ENCODE data around the gene RWDD3. TPM values are rescaled to one million over a fixed set of nuclear protein-coding genes. Genes with fewer than 3 reads are reported as not detected.

RWDD3 gene
- total RNA-seq, 2 donors from 2014 or later: 15.4 to 15.8 TPM

GRCh38 chr1:95216292-95216990 lies 17.6 kb upstream of the RWDD3 start:
- no peak for DNase-seq

GRCh38 chr1:95217371-95217770 lies 16.6 kb upstream of the RWDD3 start:
- Mint-ChIP-seq H3K4me3 (no peak overlapping the region), H3K36me3 (ENCODE audit: insufficient read depth in 2 of 2) (no peaks in the 10 kb centered on the region), H3K27me3 (ENCODE audit: low read depth) (peaks cover 34% of the 10 kb centered on the region), H3K27ac (no peak overlapping the region), H3K4me1 (ENCODE audit: low read depth) (no peaks in the 10 kb centered on the region), H3K9me3 (peaks cover 0 to 3% of the 10 kb centered on the region in 2 donors)
- DNase-seq (no peak), ATAC-seq (replicated peaks in 1 of 2) (no peak)

More at GRCh38 chr1:95216292-95216990, 17.6 kb upstream of the RWDD3 start:
- H3K9me3 Mint-ChIP-seq: peaks cover 2 to 3% of the 10 kb centered on the region in 2 donors
- no peak for ATAC-seq (replicated peaks in 1 of 2)
- no peak overlapping the region for H3K4me3 Mint-ChIP-seq
- H3K27me3 Mint-ChIP-seq (ENCODE audit: low read depth): peaks cover 34% of the 10 kb centered on the region
- no peaks in the 10 kb centered on the region for H3K4me1 Mint-ChIP-seq (ENCODE audit: low read depth)
- no peaks in the 10 kb centered on the region for H3K36me3 Mint-ChIP-seq (ENCODE audit: insufficient read depth in 2 of 2)
- H3K27ac Mint-ChIP-seq: no peak overlapping the region

DNA sequence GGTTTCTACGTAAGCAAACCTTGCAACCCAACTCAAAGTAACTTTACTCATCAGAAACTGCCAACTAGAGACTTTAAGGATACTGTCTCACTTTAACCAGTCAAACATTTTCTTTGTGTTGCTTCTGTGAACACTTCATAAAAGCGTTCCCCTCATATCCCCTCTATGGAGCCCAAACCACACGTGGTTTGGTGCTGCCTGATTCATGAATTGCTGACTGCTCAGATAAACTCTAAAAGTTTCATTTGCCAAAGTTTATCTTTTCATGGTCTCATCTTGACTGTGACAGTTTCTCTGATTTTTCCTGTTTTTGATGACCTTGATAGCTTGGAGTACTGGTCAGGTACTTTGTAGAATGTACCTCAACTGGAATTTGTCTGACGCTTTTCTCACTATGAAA lies 14.6 kb upstream of the RWDD3 start:
- Mint-ChIP-seq H3K27ac (no peak overlapping the region), H3K4me3 (no peak overlapping the region), H3K9me3 (no peaks in the 10 kb centered on the region), H3K36me3 (ENCODE audit: insufficient read depth in 2 of 2) (no peaks in the 10 kb centered on the region), H3K27me3 (ENCODE audit: low read depth) (peaks cover 30% of the 10 kb centered on the region), H3K4me1 (ENCODE audit: low read depth) (no peaks in the 10 kb centered on the region)
- DNase-seq (no peak), ATAC-seq (replicated peaks in 1 of 2) (no peak)

DNA sequence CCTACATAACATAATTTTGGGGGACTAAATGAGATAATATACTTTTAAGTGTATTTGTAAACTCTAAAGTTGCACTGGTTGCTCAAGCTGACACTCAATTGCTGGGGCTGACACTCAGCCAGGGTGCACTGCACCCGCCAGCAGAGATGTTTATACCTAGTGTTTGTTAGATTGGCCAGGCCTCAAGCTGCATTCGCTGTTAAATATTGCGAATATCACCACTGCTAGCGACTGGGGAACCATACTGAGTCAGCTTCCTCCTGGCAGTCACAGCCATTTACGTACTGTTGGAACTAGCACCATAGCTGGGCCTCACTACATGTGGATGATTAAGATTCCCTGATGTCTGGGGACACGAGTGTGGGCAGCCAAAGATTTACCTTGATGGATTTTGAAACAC lies 12.7 kb upstream of the RWDD3 start:
- no peak for ATAC-seq (replicated peaks in 1 of 2)
- Mint-ChIP-seq H3K27me3 (ENCODE audit: low read depth) (peaks cover 24% of the 10 kb centered on the region), H3K9me3 (no peaks in the 10 kb centered on the region), H3K4me3 (no peak overlapping the region), H3K4me1 (ENCODE audit: low read depth) (no peaks in the 10 kb centered on the region), H3K27ac (no peak overlapping the region), H3K36me3 (ENCODE audit: insufficient read depth in 2 of 2) (no peaks in the 10 kb centered on the region)
- DNase-seq: no peak

GRCh38 chr1:95222629-95223028 lies 11.4 kb upstream of the RWDD3 start:
- Mint-ChIP-seq H3K27ac (no peak overlapping the region), H3K36me3 (ENCODE audit: insufficient read depth in 2 of 2) (no peaks in the 10 kb centered on the region), H3K9me3 (no peaks in the 10 kb centered on the region), H3K27me3 (ENCODE audit: low read depth) (peaks cover 22% of the 10 kb centered on the region), H3K4me1 (ENCODE audit: low read depth) (no peaks in the 10 kb centered on the region), H3K4me3 (no peak overlapping the region)
- DNase-seq (no peak), ATAC-seq (replicated peaks in 1 of 2) (no peak)

DNA sequence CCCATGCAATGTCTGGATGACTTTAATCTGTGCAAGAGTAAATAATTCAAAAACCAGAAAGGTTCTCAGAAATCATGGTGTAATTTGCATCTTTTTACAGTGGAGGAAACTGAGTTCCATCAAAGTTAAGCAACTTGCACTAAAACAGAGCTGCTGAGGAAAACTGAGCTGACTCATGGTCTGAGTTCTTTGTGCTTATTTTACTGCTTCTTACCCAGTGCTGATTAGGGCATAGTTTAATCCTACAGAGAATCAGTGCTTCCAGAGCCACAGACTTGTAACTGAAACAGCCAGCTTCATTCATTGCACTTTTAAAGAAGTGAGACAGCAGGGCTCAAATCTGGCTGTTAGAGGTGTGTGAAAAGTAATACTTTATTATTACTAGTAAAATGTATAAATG lies 10.9 kb upstream of the RWDD3 start:
- no peak for ATAC-seq (replicated peaks in 1 of 2)
- no peak for DNase-seq
- no peaks in the 10 kb centered on the region for H3K4me1 Mint-ChIP-seq (ENCODE audit: low read depth)
- no peaks in the 10 kb centered on the region for H3K36me3 Mint-ChIP-seq (ENCODE audit: insufficient read depth in 2 of 2)
- H3K27ac Mint-ChIP-seq: no peak overlapping the region
- peaks cover 19% of the 10 kb centered on the region for H3K27me3 Mint-ChIP-seq (ENCODE audit: low read depth)
- no peaks in the 10 kb centered on the region for H3K9me3 Mint-ChIP-seq
- H3K4me3 Mint-ChIP-seq: no peak overlapping the region

DNA sequence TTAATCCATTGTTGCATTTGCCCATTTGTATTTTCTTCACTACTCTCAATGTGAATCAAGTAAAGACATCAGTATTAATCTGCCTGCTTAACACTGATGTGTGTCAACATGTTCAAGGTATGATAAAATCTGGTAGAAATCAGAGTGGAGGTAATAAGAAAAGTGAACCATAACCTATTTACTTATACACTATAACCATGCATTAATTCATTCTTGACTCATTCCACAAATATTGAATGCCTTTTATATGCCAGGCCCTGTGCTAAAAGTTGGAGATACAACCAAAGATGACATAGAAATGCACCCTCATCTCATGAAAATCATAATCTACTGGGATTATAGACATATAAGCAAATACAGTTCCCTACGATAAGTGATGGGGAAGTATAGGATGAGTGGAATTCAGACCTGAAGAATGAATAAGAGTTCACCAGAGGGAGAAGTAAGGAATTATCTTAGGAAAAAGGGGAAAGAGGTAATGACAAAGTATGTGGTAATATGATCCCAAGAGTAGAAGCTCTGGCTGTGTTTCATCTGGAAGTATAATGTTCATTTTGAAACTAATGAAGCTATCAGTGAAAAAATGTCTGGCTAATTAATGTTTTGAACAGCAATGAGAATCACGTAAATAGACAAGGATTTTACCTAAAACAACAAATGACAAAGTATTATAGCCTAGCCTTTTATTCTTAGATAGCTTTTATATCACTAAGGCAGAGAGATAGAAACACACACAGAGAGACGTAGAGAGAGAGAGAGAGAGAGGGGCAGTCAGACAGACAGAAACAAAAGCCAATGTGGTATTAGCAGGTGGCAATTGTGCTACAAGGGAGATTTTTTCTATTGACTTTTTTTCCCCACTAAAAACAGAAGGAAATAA lies 7.0 kb upstream of the RWDD3 start:
- H3K36me3 Mint-ChIP-seq (ENCODE audit: insufficient read depth in 2 of 2): no peaks in the 10 kb centered on the region
- no peak overlapping the region for H3K27ac Mint-ChIP-seq
- H3K4me1 Mint-ChIP-seq (ENCODE audit: low read depth): no peaks in the 10 kb centered on the region
- no peak for ATAC-seq (replicated peaks in 1 of 2)
- no peaks in the 10 kb centered on the region for H3K9me3 Mint-ChIP-seq
- no peak for DNase-seq
- peaks cover 22% of the 10 kb centered on the region for H3K27me3 Mint-ChIP-seq (ENCODE audit: low read depth)
- no peak overlapping the region for H3K4me3 Mint-ChIP-seq

GRCh38 chr1:95229037-95229436 lies 5.0 kb upstream of the RWDD3 start:
- Mint-ChIP-seq H3K4me3 (no peak overlapping the region), H3K27me3 (ENCODE audit: low read depth) (peaks cover 22% of the 10 kb centered on the region), H3K27ac (no peak overlapping the region), H3K9me3 (no peaks in the 10 kb centered on the region), H3K36me3 (ENCODE audit: insufficient read depth in 2 of 2) (no peaks in the 10 kb centered on the region), H3K4me1 (ENCODE audit: low read depth) (peaks cover 9% of the 10 kb centered on the region)
- no peak for DNase-seq
- no peak for ATAC-seq (replicated peaks in 1 of 2)

GRCh38 chr1:95229706-95230105 lies 4.3 kb upstream of the RWDD3 start:
- Mint-ChIP-seq H3K4me3 (no peak overlapping the region), H3K27me3 (ENCODE audit: low read depth) (peaks cover 22% of the 10 kb centered on the region), H3K4me1 (ENCODE audit: low read depth) (peaks cover 9% of the 10 kb centered on the region), H3K36me3 (ENCODE audit: insufficient read depth in 2 of 2) (peaks cover 0 to 1% of the 10 kb centered on the region in 2 donors), H3K9me3 (no peaks in the 10 kb centered on the region), H3K27ac (no peak overlapping the region)
- DNase-seq (no peak), ATAC-seq (replicated peaks in 1 of 2) (no peak)

DNA sequence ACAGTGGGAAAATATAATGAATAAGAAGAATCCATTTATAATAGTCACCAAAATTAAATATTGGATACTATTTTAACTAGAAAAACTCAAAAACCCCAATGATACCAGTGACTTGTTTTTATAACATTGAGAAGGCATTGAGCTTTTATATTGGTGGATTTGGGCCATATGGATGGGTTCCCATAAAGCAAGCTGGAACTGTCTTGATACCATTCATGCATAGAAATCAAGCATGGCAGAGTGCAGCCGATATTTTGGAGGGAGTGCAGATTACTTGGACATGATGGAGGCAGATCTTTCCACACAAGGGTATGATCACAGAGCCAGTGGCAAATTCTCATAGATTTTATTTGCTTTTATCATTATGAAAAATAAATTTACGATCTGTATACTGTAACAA lies 3.8 kb upstream of the RWDD3 start:
- ATAC-seq (replicated peaks in 1 of 2): no peak
- no peak overlapping the region for H3K4me3 Mint-ChIP-seq
- peaks cover 9% of the 10 kb centered on the region for H3K4me1 Mint-ChIP-seq (ENCODE audit: low read depth)
- no peak overlapping the region for H3K27ac Mint-ChIP-seq
- peaks cover 22% of the 10 kb centered on the region for H3K27me3 Mint-ChIP-seq (ENCODE audit: low read depth)
- H3K36me3 Mint-ChIP-seq (ENCODE audit: insufficient read depth in 2 of 2): peaks cover 0 to 1% of the 10 kb centered on the region in 2 donors
- H3K9me3 Mint-ChIP-seq: no peaks in the 10 kb centered on the region
- no peak for DNase-seq

DNA sequence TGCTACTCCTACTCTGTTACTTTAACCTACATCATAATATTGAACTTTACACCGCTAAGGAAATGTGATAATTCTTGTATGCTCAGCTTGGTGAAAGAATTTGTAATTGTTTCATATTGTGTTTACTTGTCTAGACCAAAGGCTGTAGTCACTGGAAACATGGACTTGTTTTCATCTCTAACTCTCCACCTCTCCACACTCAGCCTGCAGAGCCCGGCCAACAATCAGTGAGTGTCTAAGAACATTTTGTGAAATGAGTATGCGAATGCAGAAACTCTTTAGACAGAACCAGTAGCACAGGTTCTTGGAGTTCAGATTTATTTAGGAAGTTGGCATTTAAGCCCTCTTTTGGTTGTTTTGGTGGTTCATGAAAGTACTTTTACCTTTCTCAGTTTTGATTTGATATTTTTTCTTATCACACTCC lies 3.2 kb upstream of the RWDD3 start:
- ATAC-seq (replicated peaks in 1 of 2): no peak
- peaks cover 22% of the 10 kb centered on the region for H3K27me3 Mint-ChIP-seq (ENCODE audit: low read depth)
- H3K4me1 Mint-ChIP-seq (ENCODE audit: low read depth): peaks cover 9% of the 10 kb centered on the region
- DNase-seq: no peak
- peaks cover 0 to 1% of the 10 kb centered on the region in 2 donors for H3K36me3 Mint-ChIP-seq (ENCODE audit: insufficient read depth in 2 of 2)
- H3K9me3 Mint-ChIP-seq: no peaks in the 10 kb centered on the region
- H3K27ac Mint-ChIP-seq: no peak overlapping the region
- no peak overlapping the region for H3K4me3 Mint-ChIP-seq

DNA sequence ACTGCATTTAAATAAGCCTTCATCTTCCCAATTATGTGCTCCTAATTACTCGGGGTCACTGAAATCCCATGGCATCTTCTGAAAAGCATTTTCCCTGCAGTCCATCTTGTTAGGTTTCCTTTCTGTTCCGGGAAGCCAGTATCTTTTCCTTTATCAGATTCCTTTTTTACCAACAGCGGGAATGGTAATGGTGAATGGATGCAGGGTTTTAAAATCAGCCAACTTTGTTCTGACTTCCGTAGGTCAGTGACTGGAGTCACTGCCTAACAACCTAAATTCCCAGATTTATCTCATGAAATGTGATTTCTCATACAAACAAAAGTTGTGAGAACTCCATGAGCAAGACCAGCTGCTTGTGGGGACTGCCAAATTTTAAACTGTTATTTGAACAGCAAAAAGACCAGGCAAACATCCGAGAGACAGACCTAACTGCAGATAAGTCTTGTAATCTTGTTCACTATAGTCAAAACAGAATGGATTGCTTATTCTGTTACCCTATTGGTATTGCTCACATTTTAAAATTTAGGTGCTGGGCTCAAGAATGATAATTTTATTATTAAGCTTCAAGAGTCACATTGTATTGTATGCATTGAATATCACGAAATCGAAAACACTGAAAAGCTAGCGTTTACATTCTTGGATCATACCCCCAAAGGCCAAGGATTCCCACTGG lies 1.2 kb upstream of the RWDD3 start:
- no peak for DNase-seq
- ATAC-seq (replicated peaks in 1 of 2): no peak
- Mint-ChIP-seq H3K9me3 (no peaks in the 10 kb centered on the region), H3K4me1 (ENCODE audit: low read depth) (peaks cover 24% of the 10 kb centered on the region), H3K27ac (no peak overlapping the region), H3K4me3 (peak overlapping the region; percentile 90 to 97), H3K36me3 (ENCODE audit: insufficient read depth in 2 of 2) (peaks cover 1 to 2% of the 10 kb centered on the region in 2 donors), H3K27me3 (ENCODE audit: low read depth) (peaks cover 9% of the 10 kb centered on the region)

GRCh38 chr1:95233319-95233736 lies 682 bp upstream of the RWDD3 start:
- H3K27ac Mint-ChIP-seq: peak overlapping the region; percentile 24
- peak overlapping the region; percentile 90 to 97 for H3K4me3 Mint-ChIP-seq
- H3K27me3 Mint-ChIP-seq (ENCODE audit: low read depth): peaks cover 9% of the 10 kb centered on the region
- peaks cover 29% of the 10 kb centered on the region for H3K4me1 Mint-ChIP-seq (ENCODE audit: low read depth)
- no peak for ATAC-seq (replicated peaks in 1 of 2)
- DNase-seq: no peak
- no peaks in the 10 kb centered on the region for H3K9me3 Mint-ChIP-seq
- H3K36me3 Mint-ChIP-seq (ENCODE audit: insufficient read depth in 2 of 2): peaks cover 1 to 2% of the 10 kb centered on the region in 2 donors

All from activated T-cell treated with anti-CD3 and anti-CD28 coated beads, Interleukin-2, amount 50 U/mL, for 72 hours (primary cell).